ENCODE data around the gene AP5S1. TPM values are rescaled to one million over a fixed set of nuclear protein-coding genes. Genes with fewer than 3 reads are reported as not detected.

AP5S1 gene
- total and polyA plus RNA-seq, 2 of the 4 experiments (the other 2 are of a cell fraction): 10.1 to 11.7 TPM

GRCh38 chr20:3867802-3868201 lies 47.5 kb downstream of the AP5S1 start:
- Histone ChIP-seq H3K9me3 (ENCODE audit: control insufficient read depth, insufficient read depth, low read length) (no peaks in the 10 kb centered on the region), H3K27ac (ENCODE audit: insufficient read depth, low read length) (no peak overlapping the region), H2AK9ac (replicated peaks; ENCODE audit: low read depth, low read length, poor library complexity) (no peak overlapping the region), H2AK5ac (ENCODE audit: low read depth, low read length) (no peak overlapping the region), H2AFZ (replicated peaks; ENCODE audit: low read length, poor library complexity) (no peak overlapping the region), H3K23ac (ENCODE audit: low read depth, low read length) (no peak overlapping the region), H3K4me2 (ENCODE audit: low read depth, low read length) (no peak overlapping the region), H3K4me3 (ENCODE audit: insufficient read depth, low read depth, low read length) (no peak overlapping the region), H2BK5ac (ENCODE audit: low read depth, low read length, poor library complexity, severe bottlenecking) (no peak overlapping the region), H3K4ac (ENCODE audit: low read depth, low read length) (no peak overlapping the region), H3K9me1 (ENCODE audit: insufficient read depth, low read length) (peaks cover 18% of the 10 kb centered on the region), H3K56ac (ENCODE audit: extremely low read depth, insufficient read depth, low read length) (no peak overlapping the region), H3K9ac (ENCODE audit: low read depth, low read length) (no peak overlapping the region), H2BK15ac (ENCODE audit: low read depth, low read length) (no peak overlapping the region), H4K8ac (ENCODE audit: low read depth in 2 of 2, low read length in 2 of 2) (no peak overlapping the region), H2BK20ac (ENCODE audit: low read depth, low read length) (no peak overlapping the region), H3K18ac (ENCODE audit: low read depth, low read length) (no peak overlapping the region), H4K20me1 (ENCODE audit: insufficient read depth, low read length) (peaks cover 26% of the 10 kb centered on the region; the same call in 1 of the 2 replicates), H3K79me1 (ENCODE audit: low read depth in 1 of 2, low read length in 2 of 2) (peaks cover 20 to 41% of the 10 kb centered on the region in 2 experiments), H3K36me3 (ENCODE audit: control insufficient read depth, insufficient read depth, low read length) (peaks cover 73% of the 10 kb centered on the region), H2BK120ac (ENCODE audit: low read depth, low read length) (no peak overlapping the region), H3K4me1 (ENCODE audit: control insufficient read depth, insufficient read depth, low read length) (no peaks in the 10 kb centered on the region), H3K14ac (replicated peaks; ENCODE audit: low read depth, low read length) (no peak overlapping the region), H3K27me3 (ENCODE audit: control insufficient read depth, insufficient read depth, low read length) (no peaks in the 10 kb centered on the region), H4K5ac (ENCODE audit: low read depth, low read length) (no peak overlapping the region), H4K91ac (ENCODE audit: insufficient read depth, low read depth, low read length) (no peak overlapping the region)
- BruUV-seq (replicated peaks): no TSS peak
- dilution Hi-C loops (cut with HindIII; ENCODE audit: low sequenced_read_pairs, unreplicated experiment) (no loop called here), intact Hi-C loops (cut with micrococcal nuclease) (no loop called here), in situ Hi-C loops (cut with MboI; ENCODE audit: low sequenced_read_pairs) (no loop called here)
- no peak for DNase-seq
- 86% methylated on average over 1 of the region's 2 CpGs; no CpG with 5 or more reads in 1 of the 2 experiments for WGBS, 2 experiments (ENCODE audit: extremely low coverage in 2 of 2, insufficient read length in 1 of 2)
- POLR2A ChIA-PET (ENCODE audit: unreplicated experiment): no interaction called here
- TF ChIP-seq RAD21 (IDR thresholded peaks at IDR 0.05; ENCODE audit: low read length): no peak
- no peak for TF ChIP-seq FOS (IDR thresholded peaks at IDR 0.05; ENCODE audit: low read depth, low read length)
- ATAC-seq (ENCODE audit: low read depth): no peak
- CTCF ChIA-PET: interaction anchor here (1.2 kb wide), 1 partner anchor 218 kb away, joined by 3 read pairs; no protein-coding TSS in a partner anchor

All from IMR-90 (cell line).